RWPE2 (cell line): ENCODE results near the gene CPSF7.

Experiments
- ATAC-seq: fragments of 200-7000 bp; cut with Tn5 transposase; 3 replicates; pipeline ENCODE4 v1.9.1; 2021; ENCODE audit warnings: low read depth
- DNase-seq: peaks from one replicate; pipeline ENCODE4 v3.0.0-alpha.2; 2020; ENCODE audit warnings: low spot score
- H3K27ac ChIP-seq: fragments of 450-650 bp; 2 replicates; pipeline ENCODE4 v1.5.1; 2017; ENCODE audit warnings: mild to moderate bottlenecking; ENCODE audit not compliant: poor library complexity, severe bottlenecking
- H3K27me3 ChIP-seq: fragments of 250-450 bp; sonication (Bioruptor Pico); 2 replicates; pipeline ENCODE4 v1.5.1; 2021; ENCODE audit warnings: mild to moderate bottlenecking, moderate library complexity; ENCODE audit not compliant: insufficient read depth, poor library complexity, severe bottlenecking
- H3K36me3 ChIP-seq: fragments of 250-450 bp; sonication (Bioruptor Pico); 2 replicates; pipeline ENCODE4 v1.5.1; 2020; ENCODE audit warnings: low read depth, mild to moderate bottlenecking, moderate library complexity
- H3K4me1 ChIP-seq: fragments of 250-450 bp; sonication (Bioruptor Pico); 2 replicates; pipeline ENCODE4 v1.5.1; 2021; ENCODE audit warnings: mild to moderate bottlenecking, moderate library complexity; ENCODE audit not compliant: insufficient read depth, poor library complexity, severe bottlenecking
- H3K4me3 ChIP-seq: fragments of 250-450 bp; sonication (Bioruptor Pico); 2 replicates; pipeline ENCODE4 v1.5.1; 2021; ENCODE audit warnings: mild to moderate bottlenecking, moderate library complexity; ENCODE audit not compliant: severe bottlenecking
- H3K9me3 ChIP-seq: fragments of 250-450 bp; sonication (Bioruptor Pico); 2 replicates; pipeline ENCODE4 v1.5.1; 2021; ENCODE audit warnings: mild to moderate bottlenecking, moderate library complexity; ENCODE audit not compliant: severe bottlenecking
- TF ChIP-seq, protein P1 (sequence below): fragments of 450-650 bp; IDR thresholded peaks from one replicate; pipeline ENCODE4 v1.5.1; 2017; ENCODE audit warnings: mild to moderate bottlenecking, moderate library complexity; ENCODE audit not compliant: poor library complexity, severe bottlenecking

Gene CPSF7

DNA sequence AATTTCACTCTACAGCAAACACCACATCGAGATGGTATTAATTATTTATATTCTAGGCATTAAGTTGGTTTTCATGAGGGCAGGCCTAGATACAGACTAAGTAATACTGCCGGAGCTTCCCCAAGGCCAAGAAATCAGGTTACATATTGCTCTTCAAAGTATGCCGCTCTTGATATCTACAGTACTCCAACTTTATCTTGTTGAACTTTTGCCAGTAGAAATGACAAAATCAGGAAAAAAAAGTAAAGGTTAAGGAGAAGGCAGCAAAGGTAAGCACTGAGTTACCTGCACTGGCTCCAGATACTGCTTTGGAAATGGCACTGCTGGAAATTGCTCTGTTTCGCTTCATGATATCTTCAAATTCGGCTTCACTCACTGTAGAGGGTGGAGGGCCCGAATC is 14.4 kb downstream of the CPSF7 start:
- Histone ChIP-seq H3K36me3 (peaks cover 100% of the 10 kb centered on the region), H3K4me1 (no peaks in the 10 kb centered on the region), H3K9me3 (no peaks in the 10 kb centered on the region), H3K27ac (no peak overlapping the region), H3K4me3 (no peak overlapping the region), H3K27me3 (no peaks in the 10 kb centered on the region)
- ATAC-seq (no peak), DNase-seq (no peak)
- TF ChIP-seq, protein P1, sequence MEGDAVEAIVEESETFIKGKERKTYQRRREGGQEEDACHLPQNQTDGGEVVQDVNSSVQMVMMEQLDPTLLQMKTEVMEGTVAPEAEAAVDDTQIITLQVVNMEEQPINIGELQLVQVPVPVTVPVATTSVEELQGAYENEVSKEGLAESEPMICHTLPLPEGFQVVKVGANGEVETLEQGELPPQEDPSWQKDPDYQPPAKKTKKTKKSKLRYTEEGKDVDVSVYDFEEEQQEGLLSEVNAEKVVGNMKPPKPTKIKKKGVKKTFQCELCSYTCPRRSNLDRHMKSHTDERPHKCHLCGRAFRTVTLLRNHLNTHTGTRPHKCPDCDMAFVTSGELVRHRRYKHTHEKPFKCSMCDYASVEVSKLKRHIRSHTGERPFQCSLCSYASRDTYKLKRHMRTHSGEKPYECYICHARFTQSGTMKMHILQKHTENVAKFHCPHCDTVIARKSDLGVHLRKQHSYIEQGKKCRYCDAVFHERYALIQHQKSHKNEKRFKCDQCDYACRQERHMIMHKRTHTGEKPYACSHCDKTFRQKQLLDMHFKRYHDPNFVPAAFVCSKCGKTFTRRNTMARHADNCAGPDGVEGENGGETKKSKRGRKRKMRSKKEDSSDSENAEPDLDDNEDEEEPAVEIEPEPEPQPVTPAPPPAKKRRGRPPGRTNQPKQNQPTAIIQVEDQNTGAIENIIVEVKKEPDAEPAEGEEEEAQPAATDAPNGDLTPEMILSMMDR = no peak

DNA sequence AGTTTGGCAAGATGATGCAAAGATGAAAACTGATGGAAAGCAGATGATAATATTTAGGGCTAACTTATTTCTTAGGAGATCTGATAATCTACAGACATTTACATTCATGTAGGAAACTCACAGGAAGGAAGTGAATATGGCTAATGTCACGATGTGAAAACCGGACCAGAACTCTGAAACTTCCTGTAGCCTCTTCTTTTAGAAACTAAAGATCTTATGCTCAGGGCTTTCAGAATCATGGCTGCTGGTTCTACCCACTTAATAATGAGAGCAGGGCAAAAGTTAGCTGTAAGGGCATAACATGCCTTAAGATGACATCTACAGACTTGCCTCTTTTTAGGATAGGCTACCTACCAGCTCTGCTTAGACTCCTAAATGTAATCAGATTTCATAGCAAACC is 15.2 kb downstream of the CPSF7 start:
- no peak overlapping the region for H3K27ac ChIP-seq
- no peak for ATAC-seq
- no peaks in the 10 kb centered on the region for H3K9me3 ChIP-seq
- no peaks in the 10 kb centered on the region for H3K4me1 ChIP-seq
- TF ChIP-seq, protein P1 = no peak
- no peak for DNase-seq
- peaks cover 100% of the 10 kb centered on the region for H3K36me3 ChIP-seq
- H3K4me3 ChIP-seq = no peak overlapping the region
- no peaks in the 10 kb centered on the region for H3K27me3 ChIP-seq

DNA sequence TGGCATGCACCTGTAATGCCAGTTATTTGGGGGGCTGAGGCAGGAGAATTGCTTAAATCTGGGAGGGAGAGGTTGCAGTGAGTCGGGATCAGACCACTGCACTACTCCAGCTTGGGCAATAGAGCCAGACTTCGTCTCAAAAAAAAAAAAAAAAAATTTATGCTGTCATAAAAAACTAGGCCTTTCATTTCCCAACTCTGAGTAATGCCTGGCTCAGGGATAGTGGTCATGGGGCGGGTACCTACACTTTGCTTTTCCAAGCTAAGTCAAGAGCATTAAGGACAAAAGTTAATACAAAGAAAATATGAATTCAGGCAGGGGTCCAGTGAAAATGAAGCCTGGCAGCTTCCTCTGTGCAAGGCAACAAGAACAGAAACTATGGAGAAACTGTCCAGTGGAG is 16.3 kb downstream of the CPSF7 start:
- Histone ChIP-seq H3K27me3 (no peaks in the 10 kb centered on the region), H3K36me3 (peaks cover 100% of the 10 kb centered on the region), H3K4me3 (no peak overlapping the region), H3K4me1 (no peaks in the 10 kb centered on the region), H3K27ac (no peak overlapping the region), H3K9me3 (no peaks in the 10 kb centered on the region)
- no peak for DNase-seq
- no peak for ATAC-seq
- TF ChIP-seq, protein P1 = no peak

DNA sequence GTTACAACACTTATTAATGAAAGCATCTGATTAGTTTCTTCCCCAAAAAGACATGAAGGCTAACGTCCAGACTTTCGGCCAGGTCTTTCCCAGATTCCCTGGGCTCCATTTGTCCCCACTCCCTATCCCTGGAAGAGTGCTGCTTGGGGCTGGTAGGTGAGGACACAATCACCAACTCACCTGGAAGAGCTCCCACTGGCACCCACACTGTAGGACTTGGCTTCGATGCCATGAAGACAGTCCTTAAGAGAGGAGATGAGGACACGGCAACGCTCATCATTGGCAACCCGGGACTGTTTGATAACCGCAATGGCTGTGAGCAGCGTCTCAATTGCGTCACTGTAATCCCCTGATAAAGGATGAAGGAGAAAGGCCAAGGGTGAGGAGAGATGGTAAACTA is 18.2 kb downstream of the CPSF7 start:
- Histone ChIP-seq H3K36me3 (peaks cover 100% of the 10 kb centered on the region), H3K27me3 (no peaks in the 10 kb centered on the region), H3K4me1 (no peaks in the 10 kb centered on the region), H3K27ac (no peak overlapping the region), H3K4me3 (no peak overlapping the region), H3K9me3 (no peaks in the 10 kb centered on the region)
- DNase-seq (no peak), ATAC-seq (no peak)
- TF ChIP-seq, protein P1 = no peak

DNA sequence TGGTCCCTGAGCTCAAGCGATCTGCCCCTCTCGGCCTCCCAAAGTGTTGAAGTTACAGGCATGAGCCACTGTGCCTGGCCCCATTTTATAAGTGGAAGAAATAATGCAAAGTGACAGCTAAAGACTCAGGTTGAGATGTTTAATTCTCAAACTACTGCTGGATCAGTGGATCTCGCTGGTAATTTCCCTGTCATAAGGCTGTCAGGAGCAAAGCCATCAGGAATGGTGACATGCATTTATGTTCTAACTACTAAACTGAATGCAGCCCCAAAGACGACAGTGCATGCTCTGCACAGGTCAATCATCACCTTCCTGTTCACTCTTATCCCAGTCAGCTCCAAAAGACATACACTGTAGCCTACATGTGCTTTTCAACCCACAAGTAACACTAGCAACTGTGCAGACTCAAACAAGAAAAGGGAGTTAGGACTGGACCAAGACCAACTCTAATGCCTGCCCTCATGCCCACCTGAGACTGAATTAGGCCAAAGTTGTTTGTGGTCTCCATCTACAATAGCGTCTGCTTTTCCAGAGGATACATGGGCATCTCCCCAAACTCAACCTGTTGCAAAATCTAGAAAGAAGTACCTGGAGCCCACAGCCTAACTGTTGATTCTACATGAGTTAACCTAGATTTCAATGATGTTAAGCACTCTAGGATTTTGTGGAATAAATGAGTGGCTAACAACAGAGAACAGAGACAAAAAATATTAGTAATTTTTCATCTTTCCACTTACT is 22.6 kb downstream of the CPSF7 start:
- no peaks in the 10 kb centered on the region for H3K27me3 ChIP-seq
- peaks cover 92% of the 10 kb centered on the region for H3K36me3 ChIP-seq
- ATAC-seq (no peak), DNase-seq (no peak)
- H3K27ac ChIP-seq = no peak overlapping the region
- no peak overlapping the region for H3K4me3 ChIP-seq
- no peaks in the 10 kb centered on the region for H3K9me3 ChIP-seq
- no peaks in the 10 kb centered on the region for H3K4me1 ChIP-seq
- TF ChIP-seq, protein P1 = no peak
